ENCODE measurements around the gene LYPD5. TPM values are rescaled to one million over a fixed set of nuclear protein-coding genes. Genes with fewer than 3 reads are reported as not detected.

The LYPD5 gene
- total RNA-seq, 1 donor from 2014 or later = 0.27 TPM

DNA sequence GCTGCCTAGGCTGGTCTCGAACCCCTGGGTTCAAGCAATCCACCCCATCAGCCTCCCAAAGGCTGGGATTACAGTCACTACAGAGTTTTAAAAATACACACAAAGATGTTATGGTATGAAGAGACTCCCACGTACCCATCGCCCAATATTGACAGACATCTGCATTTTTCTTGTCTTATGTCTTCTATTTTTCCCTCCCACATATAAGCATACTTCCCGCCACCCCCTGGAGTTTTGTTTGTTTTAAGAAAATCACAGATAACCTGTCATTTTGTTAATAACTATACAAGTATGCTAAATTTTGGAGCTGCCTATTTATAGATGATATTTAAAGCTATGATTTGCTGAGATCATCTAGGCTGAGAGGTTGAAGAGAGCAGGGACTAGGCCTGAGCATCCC lies 41.3 kb downstream of the LYPD5 start:
- Mint-ChIP-seq H3K9me3 (no peaks in the 10 kb centered on the region), H3K27ac (no peak overlapping the region), H3K4me3 (no peak overlapping the region), H3K36me3 (no peaks in the 10 kb centered on the region), H3K4me1 (peaks cover 12% of the 10 kb centered on the region), H3K27me3 (ENCODE audit: low read depth) (no peaks in the 10 kb centered on the region)
- DNase-seq (ENCODE audit: low spot score in 2 of 2, unreplicated experiment in 2 of 2) = no peak
- TF ChIP-seq, protein P1, sequence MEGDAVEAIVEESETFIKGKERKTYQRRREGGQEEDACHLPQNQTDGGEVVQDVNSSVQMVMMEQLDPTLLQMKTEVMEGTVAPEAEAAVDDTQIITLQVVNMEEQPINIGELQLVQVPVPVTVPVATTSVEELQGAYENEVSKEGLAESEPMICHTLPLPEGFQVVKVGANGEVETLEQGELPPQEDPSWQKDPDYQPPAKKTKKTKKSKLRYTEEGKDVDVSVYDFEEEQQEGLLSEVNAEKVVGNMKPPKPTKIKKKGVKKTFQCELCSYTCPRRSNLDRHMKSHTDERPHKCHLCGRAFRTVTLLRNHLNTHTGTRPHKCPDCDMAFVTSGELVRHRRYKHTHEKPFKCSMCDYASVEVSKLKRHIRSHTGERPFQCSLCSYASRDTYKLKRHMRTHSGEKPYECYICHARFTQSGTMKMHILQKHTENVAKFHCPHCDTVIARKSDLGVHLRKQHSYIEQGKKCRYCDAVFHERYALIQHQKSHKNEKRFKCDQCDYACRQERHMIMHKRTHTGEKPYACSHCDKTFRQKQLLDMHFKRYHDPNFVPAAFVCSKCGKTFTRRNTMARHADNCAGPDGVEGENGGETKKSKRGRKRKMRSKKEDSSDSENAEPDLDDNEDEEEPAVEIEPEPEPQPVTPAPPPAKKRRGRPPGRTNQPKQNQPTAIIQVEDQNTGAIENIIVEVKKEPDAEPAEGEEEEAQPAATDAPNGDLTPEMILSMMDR (IDR thresholded peaks at IDR 0.05; ENCODE audit: unreplicated experiment) = no peak

DNA sequence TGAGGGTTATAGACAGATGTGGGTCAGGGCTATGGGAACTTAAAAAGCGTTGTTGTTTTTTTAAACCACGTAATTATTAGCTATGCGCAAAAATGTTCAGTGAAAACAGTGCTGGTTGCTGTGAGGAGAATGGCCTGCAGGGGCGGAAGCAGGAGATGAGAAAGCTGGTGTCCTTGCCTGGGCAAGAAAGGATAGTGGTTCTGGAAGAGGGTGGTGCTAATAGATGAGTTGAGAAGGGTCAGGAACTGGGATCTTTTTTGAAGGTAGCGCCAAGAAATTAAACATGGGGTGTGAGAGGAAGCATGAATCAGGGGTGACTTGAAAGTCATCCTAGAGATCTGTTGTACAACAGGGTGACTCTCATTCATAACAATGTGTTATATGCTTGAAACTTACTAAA lies 42.7 kb downstream of the LYPD5 start:
- H3K4me3 Mint-ChIP-seq = no peak overlapping the region
- no peaks in the 10 kb centered on the region for H3K9me3 Mint-ChIP-seq

DNA sequence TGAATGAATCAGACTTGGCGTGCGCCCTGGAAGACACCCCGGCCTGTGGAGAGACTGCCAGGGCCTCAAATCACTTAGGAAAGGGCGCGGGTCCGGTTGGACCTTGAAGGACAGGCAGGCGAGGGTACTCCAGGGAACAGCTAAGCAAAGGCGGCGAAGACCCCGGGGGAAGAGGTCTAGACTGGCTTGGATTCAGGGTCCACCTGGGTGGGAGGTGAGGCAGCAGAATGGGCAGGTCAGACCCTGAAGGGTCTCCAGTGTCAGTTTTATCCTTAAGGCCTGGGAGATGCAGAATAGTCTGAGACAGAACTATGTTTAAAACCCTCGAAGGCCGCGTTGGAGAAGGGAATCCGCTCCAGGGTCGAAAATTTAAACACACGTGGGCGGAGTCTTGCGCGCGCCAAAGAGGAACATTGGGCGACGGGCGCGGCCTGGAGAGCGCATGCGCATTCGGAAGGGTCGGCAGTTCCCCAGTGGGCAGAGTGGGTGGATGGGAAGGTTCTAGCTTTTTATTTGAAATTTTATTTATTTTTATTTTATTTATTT lies 46.9 kb downstream of the LYPD5 start:
- H3K4me1 Mint-ChIP-seq = peaks cover 33% of the 10 kb centered on the region
- H3K4me3 Mint-ChIP-seq = peak overlapping the region; percentile 94
- DNase-seq (ENCODE audit: low spot score in 2 of 2, unreplicated experiment in 2 of 2) = peak; percentile 69 to 84
- no peaks in the 10 kb centered on the region for H3K27me3 Mint-ChIP-seq (ENCODE audit: low read depth)
- TF ChIP-seq, protein P1 (IDR thresholded peaks at IDR 0.05; ENCODE audit: unreplicated experiment) = no peak
- no peaks in the 10 kb centered on the region for H3K9me3 Mint-ChIP-seq
- peak overlapping the region; percentile 100 for H3K27ac Mint-ChIP-seq
- peaks cover 12% of the 10 kb centered on the region for H3K36me3 Mint-ChIP-seq

More for the DNA sequence above, 42.7 kb downstream of the LYPD5 start:
- peak overlapping the region; percentile 4 for H3K27ac Mint-ChIP-seq
- TF ChIP-seq, protein P1 (IDR thresholded peaks at IDR 0.05; ENCODE audit: unreplicated experiment) = no peak
- peaks cover 19% of the 10 kb centered on the region for H3K4me1 Mint-ChIP-seq
- H3K27me3 Mint-ChIP-seq (ENCODE audit: low read depth) = no peaks in the 10 kb centered on the region
- DNase-seq (ENCODE audit: low spot score in 2 of 2, unreplicated experiment in 2 of 2) = no peak
- no peaks in the 10 kb centered on the region for H3K36me3 Mint-ChIP-seq

DNA sequence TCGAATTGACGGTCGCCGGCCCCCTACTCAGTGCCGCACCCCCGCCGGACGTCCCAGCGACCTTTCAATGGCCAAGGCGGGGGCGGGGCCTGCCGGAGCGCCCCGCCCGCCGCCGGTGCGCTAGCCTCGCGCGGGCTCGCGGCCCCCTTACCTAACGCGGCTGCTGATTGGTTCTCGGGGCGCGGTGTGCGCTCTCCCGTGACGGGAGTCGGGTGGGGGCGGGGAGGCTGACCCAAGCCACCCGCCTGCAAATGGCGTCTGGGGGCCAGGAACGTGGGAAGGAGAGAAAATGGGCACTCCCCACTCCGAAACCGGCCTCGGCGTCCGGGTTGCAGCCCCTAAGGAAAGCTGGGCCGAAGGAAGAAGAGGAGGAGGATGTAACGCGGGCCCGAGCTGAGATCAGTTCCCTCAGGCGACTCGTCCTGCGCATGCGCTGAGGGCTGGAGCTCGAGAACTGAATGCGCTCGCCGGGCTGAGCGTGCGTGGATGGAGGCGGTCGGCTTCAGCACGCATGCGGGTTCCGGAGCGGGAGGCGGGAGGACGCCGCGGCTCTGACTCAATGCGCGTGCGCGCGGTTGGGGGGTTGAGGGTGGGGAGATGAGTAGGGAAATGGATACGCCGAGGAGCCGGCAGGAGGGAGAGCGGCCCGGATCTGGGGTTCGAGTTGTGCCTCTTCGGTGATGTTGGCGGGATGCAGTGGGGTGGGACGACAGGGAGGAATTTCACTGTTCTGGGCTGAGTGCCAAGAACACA lies 47.6 kb downstream of the LYPD5 start, which contains the start of gene SMG9:
Gene SMG9 (minus strand): TSS at position 460 of the 753 bp plus-strand sequence. CDS start 4,221 bp downstream, outside the sequence.
- H3K9me3 Mint-ChIP-seq = no peaks in the 10 kb centered on the region
- peaks cover 33% of the 10 kb centered on the region for H3K4me1 Mint-ChIP-seq
- TF ChIP-seq, protein P1 (IDR thresholded peaks at IDR 0.05; ENCODE audit: unreplicated experiment) = no peak
- peak; percentile 98 to 99 for DNase-seq (ENCODE audit: low spot score in 2 of 2, unreplicated experiment in 2 of 2)
- peak within 1 kb of the TSS; percentile 94 for H3K4me3 Mint-ChIP-seq
- H3K27ac Mint-ChIP-seq = peak within 1 kb of the TSS; percentile 100
- H3K36me3 Mint-ChIP-seq = peaks cover 16% of the 10 kb centered on the region
- no peaks in the 10 kb centered on the region for H3K27me3 Mint-ChIP-seq (ENCODE audit: low read depth)

DNA sequence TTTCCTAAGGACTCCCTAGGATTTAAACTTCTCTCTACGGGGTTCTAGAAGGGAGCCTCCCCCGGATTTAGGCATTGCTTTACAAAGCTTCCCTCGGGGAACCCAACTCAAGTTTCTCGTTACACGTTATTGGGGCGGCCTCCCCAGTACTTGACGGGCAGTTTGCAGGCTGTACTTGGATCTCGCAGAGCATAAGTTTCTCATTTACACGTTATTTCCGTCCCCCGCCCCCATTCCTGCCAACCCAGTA lies 48.1 kb downstream of the LYPD5 start:
- no peak for DNase-seq (ENCODE audit: low spot score in 2 of 2, unreplicated experiment in 2 of 2)
- Mint-ChIP-seq H3K27me3 (ENCODE audit: low read depth) (no peaks in the 10 kb centered on the region), H3K4me1 (peaks cover 28% of the 10 kb centered on the region), H3K9me3 (no peaks in the 10 kb centered on the region), H3K27ac (peak overlapping the region; percentile 95), H3K36me3 (peaks cover 17% of the 10 kb centered on the region), H3K4me3 (peak overlapping the region; percentile 94)
- TF ChIP-seq, protein P1 (IDR thresholded peaks at IDR 0.05; ENCODE audit: unreplicated experiment) = no peak
